ENCODE results near the gene TFF1. TPM values are rescaled to one million over a fixed set of nuclear protein-coding genes. Genes with fewer than 3 reads are reported as not detected.

The TFF1 gene
- total RNA-seq (not detected), polyA plus RNA-seq (not detected), total RNA-seq (not detected)

DNA sequence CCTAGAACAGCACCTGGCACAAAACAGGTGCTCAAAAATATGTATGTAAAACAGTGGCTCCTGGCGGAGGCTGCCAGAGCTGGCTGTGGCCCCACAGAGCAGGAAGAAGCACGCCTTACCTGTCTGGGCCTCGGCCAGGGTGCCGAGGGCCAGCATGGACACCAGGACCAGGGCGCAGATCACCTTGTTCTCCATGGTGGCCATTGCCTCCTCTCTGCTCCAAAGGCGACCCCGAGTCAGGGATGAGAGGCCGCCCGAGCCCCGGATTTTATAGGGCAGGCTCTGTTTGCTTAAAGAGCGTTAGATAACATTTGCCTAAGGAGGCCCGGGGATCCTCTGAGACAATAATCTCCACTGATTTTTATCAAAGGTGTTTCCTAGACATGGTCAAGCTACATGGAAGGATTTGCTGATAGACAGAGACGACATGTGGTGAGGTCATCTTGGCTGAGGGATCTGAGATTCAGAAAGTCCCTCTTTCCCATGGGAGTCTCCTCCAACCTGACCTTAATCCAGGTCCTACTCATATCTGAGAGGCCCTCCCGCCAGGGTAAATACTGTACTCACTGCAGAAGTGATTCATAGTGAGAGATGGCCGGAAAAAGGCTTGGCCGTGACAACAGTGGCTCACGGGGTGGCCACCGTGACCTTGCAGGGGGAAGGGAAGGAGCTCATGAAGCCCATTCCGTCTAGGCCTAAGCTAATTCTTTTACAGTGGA lies at the start of gene TFF1:
TSS of gene TFF1 (minus strand) at position 244 of the 719 bp plus-strand sequence. CDS start at position 204, 40 bp downstream.
- no peaks in the 10 kb centered on the region for H3K27me3 ChIP-seq (ENCODE audit: control insufficient read depth in 2 of 2, insufficient read depth in 2 of 2, low read length in 2 of 2)
- H3K9me3 ChIP-seq (ENCODE audit: control insufficient read depth in 2 of 3, low read length in 3 of 3) = no peaks in the 10 kb centered on the region
- Mint-ChIP-seq H3K4me3 (no peak within 1 kb of the TSS), H3K27ac (no peak within 1 kb of the TSS), H3K27me3 (peaks cover 0 to 15% (median 0%) of the 10 kb centered on the region in 5 donors), H3K4me1 (peaks cover 2 to 9% (median 5%) of the 10 kb centered on the region in 7 donors), H3K36me3 (no peaks in the 10 kb centered on the region), H3K9me3 (no peaks in the 10 kb centered on the region)
- DNase-seq = no peak
- ChIA-PET POLR2A (no interaction called here), CTCF (interaction anchor here (0.6 kb wide), 1 partner anchor 58 kb away, joined by 3 read pairs; no protein-coding TSS in a partner anchor)
- ATAC-seq = no peak
- no peaks in the 10 kb centered on the region for H3K4me1 ChIP-seq (ENCODE audit: control insufficient read depth in 2 of 2, insufficient read depth in 2 of 2, low read length in 2 of 2)
- H3K4me3 ChIP-seq (ENCODE audit: low read length) = no peak within 1 kb of the TSS
- intact Hi-C loops (cut with micrococcal nuclease) = no loop called here
- no peak within 1 kb of the TSS for H3K27ac ChIP-seq (ENCODE audit: low read depth, low read length)
- no peaks in the 10 kb centered on the region for H3K36me3 ChIP-seq (ENCODE audit: control insufficient read depth in 2 of 3, insufficient read depth in 3 of 3, low read length in 3 of 3)

DNA sequence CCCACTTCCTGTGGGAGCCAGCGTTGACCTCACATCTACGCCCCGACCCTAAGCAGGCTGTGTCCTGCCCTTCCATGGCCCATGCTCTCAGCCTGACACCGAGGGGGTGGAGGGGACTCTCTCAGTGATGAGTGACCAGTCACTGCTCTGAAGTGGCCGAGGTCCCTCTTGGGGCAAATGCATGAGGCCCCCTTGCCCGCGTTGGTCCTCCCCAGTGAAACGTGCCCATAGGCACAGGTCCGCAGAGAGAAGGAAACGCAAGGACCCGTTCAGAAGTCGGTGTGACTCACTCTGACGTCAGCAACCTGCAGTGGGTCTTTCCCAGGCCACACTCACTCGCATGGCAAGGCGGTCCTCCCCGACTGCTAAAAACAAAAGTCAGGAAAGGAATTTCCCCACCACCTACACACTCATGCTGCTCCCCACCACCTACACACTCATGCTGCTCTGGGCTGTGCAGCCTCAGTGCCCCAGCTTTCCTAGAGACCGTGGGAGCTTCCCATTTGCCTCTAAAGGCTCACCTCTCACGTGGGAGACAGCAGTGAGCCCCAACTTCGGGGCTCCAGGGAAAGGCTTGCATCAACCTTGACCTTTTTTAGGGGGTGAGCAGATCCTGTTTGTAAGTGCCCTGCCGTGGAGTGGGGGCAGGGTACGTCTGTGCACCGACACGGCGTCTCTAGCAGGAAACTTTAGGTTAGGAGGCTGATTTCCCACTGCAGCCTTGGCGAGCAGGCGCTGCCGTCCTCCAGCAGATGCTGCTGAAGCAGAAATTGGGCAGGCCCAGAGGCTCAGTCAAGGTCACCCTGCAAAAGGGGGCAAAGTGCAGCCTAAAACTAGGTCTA lies 48.8 kb upstream of the TFF1 start:
- peak; percentile 96 for ATAC-seq
- ChIA-PET POLR2A (interaction anchor here (0.6 to 2.7 kb wide), 5 partner anchors 10 to 63 kb away, joined by 3 to 35 read pairs (median 5); partner anchors contain the start of gene UBASH3A), CTCF (interaction anchor here (1.3 kb wide), 1 partner anchor 10 kb away, joined by 6 read pairs; no protein-coding TSS in a partner anchor)
- H3K27me3 Mint-ChIP-seq = no peaks in the 10 kb centered on the region
- peaks cover 23 to 75% (median 69%) of the 10 kb centered on the region in 7 donors for H3K4me1 Mint-ChIP-seq
- Histone ChIP-seq H3K9me3 (ENCODE audit: control insufficient read depth in 2 of 3, low read length in 3 of 3) (no peaks in the 10 kb centered on the region), H3K4me3 (ENCODE audit: low read length) (peak overlapping the region; percentile 49), H3K4me1 (ENCODE audit: control insufficient read depth in 2 of 2, insufficient read depth in 2 of 2, low read length in 2 of 2) (peaks cover 59 to 77% of the 10 kb centered on the region in 2 donors), H3K27me3 (ENCODE audit: control insufficient read depth in 2 of 2, insufficient read depth in 2 of 2, low read length in 2 of 2) (no peaks in the 10 kb centered on the region), H3K27ac (ENCODE audit: low read depth, low read length) (peak overlapping the region; percentile 92), H3K36me3 (ENCODE audit: control insufficient read depth in 2 of 3, insufficient read depth in 3 of 3, low read length in 3 of 3) (peaks cover 65 to 82% (median 78%) of the 10 kb centered on the region in 3 experiments)
- H3K9me3 Mint-ChIP-seq = peaks cover 0 to 13% (median 0%) of the 10 kb centered on the region in 11 donors
- intact Hi-C loops (cut with micrococcal nuclease) = loop anchor here (1.0 to 5.0 kb wide), 7 partner anchors 10 to 187 kb away; partner anchors contain the start of genes RSPH1 (in 1 of the 2) and UBASH3A (in 1 of the 2)
- DNase-seq = peak; percentile 48 to 96 (median 80)
- H3K36me3 Mint-ChIP-seq = peaks cover 16 to 52% (median 45%) of the 10 kb centered on the region in 5 donors
- H3K4me3 Mint-ChIP-seq = peak overlapping the region; percentile 65 to 85 (median 75)
- peak overlapping the region in 8 of 9 donors; percentile 88 to 99 (median 97) for H3K27ac Mint-ChIP-seq

DNA sequence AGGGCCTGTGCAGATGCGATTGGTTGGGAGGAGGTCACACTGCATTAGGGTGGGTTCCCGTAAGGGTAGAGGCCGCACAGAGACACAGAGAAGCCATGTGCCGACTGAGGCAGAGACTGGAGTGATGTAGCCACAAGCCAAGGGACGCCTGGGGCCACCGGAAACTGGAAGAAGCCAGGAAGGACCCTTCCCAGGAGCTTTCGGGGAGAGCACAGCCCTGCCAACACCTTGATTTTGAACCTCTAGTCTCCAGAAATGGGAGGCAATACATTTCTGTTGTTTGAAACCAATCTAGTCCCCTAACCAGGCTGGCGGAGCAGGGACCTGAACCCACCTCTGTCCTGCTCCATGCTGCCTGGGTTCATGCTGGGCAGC lies 48.2 kb upstream of the TFF1 start:
- peaks cover 65 to 83% (median 81%) of the 10 kb centered on the region in 3 experiments for H3K36me3 ChIP-seq (ENCODE audit: control insufficient read depth in 2 of 3, insufficient read depth in 3 of 3, low read length in 3 of 3)
- no peaks in the 10 kb centered on the region for H3K9me3 ChIP-seq (ENCODE audit: control insufficient read depth in 2 of 3, low read length in 3 of 3)
- Mint-ChIP-seq H3K4me1 (peaks cover 28 to 74% (median 68%) of the 10 kb centered on the region in 7 donors), H3K4me3 (peak overlapping the region; percentile 4 to 85 (median 75)), H3K27ac (peak overlapping the region in 8 of 9 donors; percentile 88 to 99 (median 97)), H3K27me3 (no peaks in the 10 kb centered on the region), H3K9me3 (peaks cover 0 to 10% (median 0%) of the 10 kb centered on the region in 11 donors), H3K36me3 (peaks cover 19 to 47% (median 45%) of the 10 kb centered on the region in 5 donors)
- H3K4me1 ChIP-seq (ENCODE audit: control insufficient read depth in 2 of 2, insufficient read depth in 2 of 2, low read length in 2 of 2) = peaks cover 63 to 74% of the 10 kb centered on the region in 2 donors
- H3K27ac ChIP-seq (ENCODE audit: low read depth, low read length) = peak overlapping the region; percentile 92
- H3K4me3 ChIP-seq (ENCODE audit: low read length) = peak overlapping the region; percentile 49
- DNase-seq = no peak
- H3K27me3 ChIP-seq (ENCODE audit: control insufficient read depth in 2 of 2, insufficient read depth in 2 of 2, low read length in 2 of 2) = no peaks in the 10 kb centered on the region
- intact Hi-C loops (cut with micrococcal nuclease) = loop anchor here in 1 of 2 donors (2.0 kb wide), 1 partner anchor 36 kb away; no protein-coding TSS in a partner anchor
- ChIA-PET CTCF (no interaction called here), POLR2A (interaction anchor here (2.7 to 2.8 kb wide), 2 partner anchors 10 to 11 kb away, joined by 9 to 35 read pairs; partner anchors contain the start of gene UBASH3A)
- no peak for ATAC-seq

DNA sequence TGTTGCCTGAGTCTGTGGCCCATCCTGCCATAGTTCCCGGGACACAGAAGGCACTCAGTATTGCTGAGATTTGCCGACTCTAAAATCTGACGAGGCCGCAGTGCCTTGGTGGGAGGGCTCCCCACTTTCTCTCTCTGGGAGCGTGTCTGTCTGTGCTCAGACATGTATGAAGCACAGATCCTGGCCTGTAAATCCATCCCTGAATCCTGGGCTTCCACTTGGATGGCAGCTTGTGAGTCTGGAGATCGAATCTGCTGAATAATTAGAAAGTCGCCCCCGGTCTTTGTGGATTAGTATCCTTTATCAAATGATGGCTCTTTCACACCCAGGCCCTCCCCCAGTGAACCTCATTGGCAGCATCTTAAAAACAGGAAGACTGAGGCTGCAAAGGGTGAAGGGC lies 47.7 kb upstream of the TFF1 start:
- Mint-ChIP-seq H3K27ac (peak overlapping the region in 8 of 9 donors; percentile 88 to 99 (median 97)), H3K4me1 (peaks cover 31 to 74% (median 64%) of the 10 kb centered on the region in 7 donors), H3K36me3 (peaks cover 17 to 45% (median 43%) of the 10 kb centered on the region in 5 donors), H3K4me3 (peak overlapping the region in 9 of 10 donors; percentile 2 to 85 (median 65)), H3K27me3 (no peaks in the 10 kb centered on the region), H3K9me3 (peaks cover 0 to 6% (median 0%) of the 10 kb centered on the region in 11 donors)
- Histone ChIP-seq H3K36me3 (ENCODE audit: control insufficient read depth in 2 of 3, insufficient read depth in 3 of 3, low read length in 3 of 3) (peaks cover 65 to 83% (median 80%) of the 10 kb centered on the region in 3 experiments), H3K27ac (ENCODE audit: low read depth, low read length) (peak overlapping the region; percentile 92), H3K27me3 (ENCODE audit: control insufficient read depth in 2 of 2, insufficient read depth in 2 of 2, low read length in 2 of 2) (no peaks in the 10 kb centered on the region), H3K4me1 (ENCODE audit: control insufficient read depth in 2 of 2, insufficient read depth in 2 of 2, low read length in 2 of 2) (peaks cover 68 to 76% of the 10 kb centered on the region in 2 donors), H3K9me3 (ENCODE audit: control insufficient read depth in 2 of 3, low read length in 3 of 3) (no peaks in the 10 kb centered on the region), H3K4me3 (ENCODE audit: low read length) (peak overlapping the region; percentile 19)
- intact Hi-C loops (cut with micrococcal nuclease) = loop anchor here in 1 of 2 donors (2.0 kb wide), 1 partner anchor 37 kb away; no protein-coding TSS in a partner anchor
- DNase-seq = no peak
- ChIA-PET CTCF (no interaction called here), POLR2A (interaction anchor here (2.8 to 2.9 kb wide), 2 partner anchors 8 to 10 kb away, joined by 9 to 15 read pairs; partner anchors contain the start of gene UBASH3A)
- ATAC-seq = no peak

DNA sequence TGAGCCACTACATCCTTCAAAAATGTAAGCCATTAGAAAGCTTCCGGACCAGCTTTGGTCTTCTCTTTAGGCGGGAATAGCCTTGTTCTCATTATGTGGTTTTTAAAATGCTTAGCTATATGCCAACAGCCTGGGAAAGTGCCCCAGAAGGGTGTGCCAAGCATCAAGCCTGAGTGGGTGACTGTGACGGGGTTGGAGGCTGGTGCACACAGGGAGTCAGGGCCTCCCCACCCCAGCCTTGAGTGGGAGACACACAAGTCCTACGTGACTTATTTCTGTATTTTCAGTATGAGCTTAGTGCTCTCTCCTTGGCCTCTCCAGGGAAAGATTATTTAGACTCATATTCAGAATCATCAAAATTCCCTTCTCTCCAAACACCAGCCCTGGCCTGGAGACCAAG lies 47.2 kb upstream of the TFF1 start:
- peak overlapping the region in 5 of 10 donors; percentile 17 to 51 (median 23) for H3K4me3 Mint-ChIP-seq

More for the DNA sequence above, 47.2 kb upstream of the TFF1 start:
- Mint-ChIP-seq H3K9me3 (peaks cover 0 to 3% (median 0%) of the 10 kb centered on the region in 11 donors), H3K36me3 (peaks cover 17 to 40% (median 39%) of the 10 kb centered on the region in 5 donors), H3K4me1 (peaks cover 28 to 74% (median 58%) of the 10 kb centered on the region in 7 donors), H3K27me3 (no peaks in the 10 kb centered on the region), H3K27ac (peak overlapping the region in 8 of 9 donors; percentile 88 to 99 (median 97))
- Histone ChIP-seq H3K36me3 (ENCODE audit: control insufficient read depth in 2 of 3, insufficient read depth in 3 of 3, low read length in 3 of 3) (peaks cover 62 to 80% (median 76%) of the 10 kb centered on the region in 3 experiments), H3K9me3 (ENCODE audit: control insufficient read depth in 2 of 3, low read length in 3 of 3) (no peaks in the 10 kb centered on the region), H3K4me1 (ENCODE audit: control insufficient read depth in 2 of 2, insufficient read depth in 2 of 2, low read length in 2 of 2) (peaks cover 71 to 74% of the 10 kb centered on the region in 2 donors), H3K27me3 (ENCODE audit: control insufficient read depth in 2 of 2, insufficient read depth in 2 of 2, low read length in 2 of 2) (no peaks in the 10 kb centered on the region), H3K4me3 (ENCODE audit: low read length) (no peak overlapping the region), H3K27ac (ENCODE audit: low read depth, low read length) (peak overlapping the region; percentile 92)
- DNase-seq (peak in 1 of 9 donors; percentile 61), ATAC-seq (no peak)
- intact Hi-C loops (cut with micrococcal nuclease) = no loop called here
- CTCF ChIA-PET = no interaction called here
- POLR2A ChIA-PET = interaction anchor here (2.8 to 2.9 kb wide), 2 partner anchors 9 to 10 kb away, joined by 9 to 15 read pairs; partner anchors contain the start of gene UBASH3A
